OCI-LY1 (cell line): Measurements from ENCODE around the gene COPB1.

ENCODE experiments used
- EZH2 ChIP-seq: fragments of 200-600 bp; sonication (generic), shearing (Covaris generic); IDR thresholded peaks from 2 replicates; pipeline ENCODE4 v1.8.0; 2017; ENCODE audit warnings: borderline replicate concordance, mixed run types, mild to moderate bottlenecking, antibody characterized with exemption, low read length, moderate library complexity, mixed read lengths
- TF ChIP-seq, protein P1 (sequence below): fragments of 200-600 bp; sonication (generic), shearing (Covaris generic); IDR thresholded peaks from 2 replicates; pipeline ENCODE4 v1.5.1; 2017; ENCODE audit warnings: mild to moderate bottlenecking, antibody characterized with exemption, low read length, moderate library complexity, mixed read lengths

- no peak for TF ChIP-seq EZH2
- TF ChIP-seq, protein P1, sequence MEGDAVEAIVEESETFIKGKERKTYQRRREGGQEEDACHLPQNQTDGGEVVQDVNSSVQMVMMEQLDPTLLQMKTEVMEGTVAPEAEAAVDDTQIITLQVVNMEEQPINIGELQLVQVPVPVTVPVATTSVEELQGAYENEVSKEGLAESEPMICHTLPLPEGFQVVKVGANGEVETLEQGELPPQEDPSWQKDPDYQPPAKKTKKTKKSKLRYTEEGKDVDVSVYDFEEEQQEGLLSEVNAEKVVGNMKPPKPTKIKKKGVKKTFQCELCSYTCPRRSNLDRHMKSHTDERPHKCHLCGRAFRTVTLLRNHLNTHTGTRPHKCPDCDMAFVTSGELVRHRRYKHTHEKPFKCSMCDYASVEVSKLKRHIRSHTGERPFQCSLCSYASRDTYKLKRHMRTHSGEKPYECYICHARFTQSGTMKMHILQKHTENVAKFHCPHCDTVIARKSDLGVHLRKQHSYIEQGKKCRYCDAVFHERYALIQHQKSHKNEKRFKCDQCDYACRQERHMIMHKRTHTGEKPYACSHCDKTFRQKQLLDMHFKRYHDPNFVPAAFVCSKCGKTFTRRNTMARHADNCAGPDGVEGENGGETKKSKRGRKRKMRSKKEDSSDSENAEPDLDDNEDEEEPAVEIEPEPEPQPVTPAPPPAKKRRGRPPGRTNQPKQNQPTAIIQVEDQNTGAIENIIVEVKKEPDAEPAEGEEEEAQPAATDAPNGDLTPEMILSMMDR = no peak
Observed at GRCh38 chr11:14499178-14499559, 442 bp downstream of the COPB1 start.
